ENCODE results near the gene FZD8.

The FZD8 gene

GRCh38 chr10:35612385-35613106 is 29.6 kb downstream of the FZD8 start:
- in situ Hi-C loops (cut with MboI; ENCODE audit: low pct_unique_long_range_greater_than_20kb, low sequenced_read_pairs) = no loop called here
- no peak for DNase-seq

- in situ Hi-C loops (cut with MboI; ENCODE audit: low pct_unique_long_range_greater_than_20kb, low sequenced_read_pairs) = no loop called here
- no peak for DNase-seq
Measured at GRCh38 chr10:35611750-35612149, 30.3 kb downstream of the FZD8 start.

GRCh38 chr10:35608328-35608672 is 33.8 kb downstream of the FZD8 start:
- in situ Hi-C loops (cut with MboI; ENCODE audit: low pct_unique_long_range_greater_than_20kb, low sequenced_read_pairs) = no loop called here
- DNase-seq = no peak

GRCh38 chr10:35607475-35608327 is 34.4 kb downstream of the FZD8 start:
- DNase-seq = peak; percentile 11
- in situ Hi-C loops (cut with MboI; ENCODE audit: low pct_unique_long_range_greater_than_20kb, low sequenced_read_pairs) = no loop called here

GRCh38 chr10:35606430-35606829 is 35.7 kb downstream of the FZD8 start:
- in situ Hi-C loops (cut with MboI; ENCODE audit: low pct_unique_long_range_greater_than_20kb, low sequenced_read_pairs) = no loop called here
- DNase-seq = no peak

- DNase-seq = no peak
- in situ Hi-C loops (cut with MboI; ENCODE audit: low pct_unique_long_range_greater_than_20kb, low sequenced_read_pairs) = no loop called here
Measured at GRCh38 chr10:35605191-35605590, 36.9 kb downstream of the FZD8 start, which contains the start of gene GJD4. GJD4 (plus strand) TSS chr10:35605341; CDS start chr10:35605568, 227 bp downstream.

GRCh38 chr10:35600193-35600592 is 41.9 kb downstream of the FZD8 start:
- in situ Hi-C loops (cut with MboI; ENCODE audit: low pct_unique_long_range_greater_than_20kb, low sequenced_read_pairs) = no loop called here
- DNase-seq = no peak

- in situ Hi-C loops (cut with MboI; ENCODE audit: low pct_unique_long_range_greater_than_20kb, low sequenced_read_pairs) = no loop called here
- DNase-seq = no peak
Measured at GRCh38 chr10:35598379-35598778, 43.7 kb downstream of the FZD8 start.

GRCh38 chr10:35595106-35595505 is 47.0 kb downstream of the FZD8 start:
- DNase-seq = no peak
- in situ Hi-C loops (cut with MboI; ENCODE audit: low pct_unique_long_range_greater_than_20kb, low sequenced_read_pairs) = no loop called here

GRCh38 chr10:35594115-35595079 is 47.7 kb downstream of the FZD8 start:
- DNase-seq = no peak
- in situ Hi-C loops (cut with MboI; ENCODE audit: low pct_unique_long_range_greater_than_20kb, low sequenced_read_pairs) = no loop called here

GRCh38 chr10:35592441-35592840 is 49.7 kb downstream of the FZD8 start:
- DNase-seq = no peak
- in situ Hi-C loops (cut with MboI; ENCODE audit: low pct_unique_long_range_greater_than_20kb, low sequenced_read_pairs) = no loop called here

- no peak for DNase-seq
- in situ Hi-C loops (cut with MboI; ENCODE audit: low pct_unique_long_range_greater_than_20kb, low sequenced_read_pairs) = no loop called here
Measured at GRCh38 chr10:35588836-35589235, 53.3 kb downstream of the FZD8 start.
